K562 (cell line): Measurements from ENCODE around the gene ARHGAP26. TPM values are rescaled to one million over a fixed set of nuclear protein-coding genes. Genes with fewer than 3 reads are reported as not detected.

Source experiments
- CREB1 ChIP-seq, 2 experiments: sonication (generic) in 1 of 2; formaldehyde crosslinking in 1 of 2; IDR thresholded peaks; 2 replicates each; pipeline versions ENCODE4 v1.6.1 to v1.8.0; 2012 to 2022; ENCODE audit warnings: inconsistent platforms in 1 of 2, mild to moderate bottlenecking in 1 of 2, missing genetic modification reagents in 1 of 2, moderate library complexity in 1 of 2
- CTBP1 ChIP-seq: fragments of 450-650 bp; IDR thresholded peaks from 2 replicates; pipeline ENCODE4 v1.6.1; 2016; ENCODE audit warnings: borderline replicate concordance
- GTF2E2 ChIP-seq: fragments of 200-800 bp; sonication (Bioruptor generic); IDR thresholded peaks from 2 replicates; pipeline ENCODE4 v1.6.1; 2016; ENCODE audit warnings: missing genetic modification characterization, missing compliant biosample characterization
- GTF2F1 ChIP-seq: IDR thresholded peaks from 2 replicates; pipeline ENCODE4 v1.6.1; 2011; ENCODE audit warnings: low read depth, low read length, improper control_type of control experiment
- HDAC6 ChIP-seq: IDR thresholded peaks from 2 replicates; pipeline ENCODE4 v1.6.1; 2012; ENCODE audit warnings: low read depth, mild to moderate bottlenecking, control low read depth, inconsistent platforms, low read length, moderate library complexity
- ILF3 ChIP-seq: fragments of 450-650 bp; IDR thresholded peaks from 2 replicates; pipeline ENCODE4 v1.6.1; 2018; ENCODE audit warnings: antibody characterized with exemption, mild to moderate bottlenecking, moderate library complexity, borderline replicate concordance
- KLF6 ChIP-seq: fragments of 250-450 bp; sonication (Bioruptor Pico); IDR thresholded peaks from 2 replicates; pipeline ENCODE4 v1.4.0; 2020; ENCODE audit warnings: mild to moderate bottlenecking, moderate library complexity, borderline replicate concordance
- MCM5 ChIP-seq: fragments of 450-650 bp; IDR thresholded peaks from 2 replicates; pipeline ENCODE4 v1.6.1; 2016; ENCODE audit warnings: low read depth
- NR4A1 ChIP-seq, 2 experiments: fragments of 250-450 bp in 1 of 2; fragments of 450-650 bp in 1 of 2; sonication (Bioruptor Pico) in 1 of 2; IDR thresholded peaks; 2 replicates each; pipeline versions ENCODE4 v1.4.0 to v1.6.1; 2016 to 2020; ENCODE audit warnings: mild to moderate bottlenecking in 2 of 2, missing compliant biosample characterization in 1 of 2, missing genetic modification characterization in 1 of 2, moderate library complexity in 1 of 2
- POLR2G ChIP-seq: fragments of 200-400 bp; formaldehyde crosslinking; IDR thresholded peaks from 2 replicates; pipeline ENCODE4 v1.6.1; 2017; ENCODE audit warnings: low read depth, mild to moderate bottlenecking, antibody characterized with exemption, low read length, moderate library complexity
- PPARD ChIP-seq: fragments of 250-450 bp; sonication (Bioruptor Pico); IDR thresholded peaks from 2 replicates; pipeline ENCODE4 v1.8.0; 2022; ENCODE audit warnings: inconsistent platforms, mild to moderate bottlenecking, moderate library complexity
- SIX5 ChIP-seq, 2 experiments: IDR thresholded peaks; 2 replicates each; pipeline ENCODE4 v1.6.1; 2011; ENCODE audit warnings: low read length in 2 of 2, borderline replicate concordance in 1 of 2, low read depth in 1 of 2, mild to moderate bottlenecking in 1 of 2, moderate library complexity in 1 of 2; ENCODE audit not compliant: insufficient read depth in 1 of 2
- SMC3 ChIP-seq: conservative IDR thresholded peaks from 2 replicates; pipeline ENCODE4 v1.6.1; 2011; ENCODE audit warnings: low read depth, low read length, improper control_type of control experiment; ENCODE audit not compliant: insufficient read depth
- TBL1XR1 ChIP-seq, 2 experiments: IDR thresholded peaks; 2 replicates each; pipeline ENCODE4 v1.6.1; 2012; ENCODE audit warnings: improper control_type of control experiment in 2 of 2, low read length in 2 of 2, mild to moderate bottlenecking in 1 of 2
- TCF3 ChIP-seq: sonication (generic); formaldehyde crosslinking; IDR thresholded peaks from 2 replicates; pipeline ENCODE4 v1.4.0; 2020; ENCODE audit warnings: mild to moderate bottlenecking, missing genetic modification reagents
- TOE1 ChIP-seq, 2 experiments: fragments of 450-650 bp in 1 of 2; sonication (generic) in 1 of 2; formaldehyde crosslinking in 1 of 2; IDR thresholded peaks; 2 replicates each; pipeline versions ENCODE4 v1.7.1 to v1.8.0; 2016 to 2022; ENCODE audit warnings: borderline replicate concordance in 2 of 2, mild to moderate bottlenecking in 2 of 2, antibody characterized with exemption in 1 of 2, inconsistent platforms in 1 of 2, low read depth in 1 of 2, missing genetic modification reagents in 1 of 2, moderate library complexity in 1 of 2
- ZNF239 ChIP-seq: fragments of 250-450 bp; sonication (Bioruptor Pico); IDR thresholded peaks from 2 replicates; pipeline ENCODE4 v1.4.0; 2020; ENCODE audit warnings: mild to moderate bottlenecking
- ZNF436 ChIP-seq: fragments of 250-450, 450-650 bp; sonication (Bioruptor Pico); formaldehyde crosslinking; IDR thresholded peaks from 2 replicates; pipeline ENCODE4 v1.7.0; 2020; ENCODE audit warnings: mild to moderate bottlenecking
- ZNF79 ChIP-seq: fragments of 250-450 bp; sonication (Bioruptor Pico); IDR thresholded peaks from 2 replicates; pipeline ENCODE4 v1.4.0; 2020; ENCODE audit warnings: low read depth, mild to moderate bottlenecking, moderate library complexity
- ZSCAN29 ChIP-seq: fragments of 450-650 bp; IDR thresholded peaks from 2 replicates; pipeline ENCODE4 v1.6.1; 2017
- polyA plus RNA-seq, 8 experiments: library from polyadenylated mRNA; depleted of rRNA in 4 of 8; stranded (reverse) in 5 of 8; unstranded in 3 of 8; fragments of >200 nt; fragmentation: Nextera tagmentation in 2 of 8; fragmentation: Illumina TruSeq in 1 of 8; extraction: Ambion mirVana in 2 of 8; extraction: Trizol in 1 of 8; gene quantifications; 2 replicates each; pipeline versions ENCODE4 v1.2.1 to v1.2.3, GENCODE V29; 2011 to 2014; ENCODE audit warnings: inconsistent platforms in 1 of 8, missing spikeins in 1 of 8
- total RNA-seq, 7 experiments: library from RNA; depleted of rRNA in 6 of 7; stranded (reverse); fragments of >200 nt in 6 of 7; fragmentation: Illumina TruSeq in 2 of 7; extraction: Trizol in 2 of 7; gene quantifications; 2 replicates each; pipeline versions ENCODE4 v1.2.1 to v1.2.3, GENCODE V29; 2011 to 2021; ENCODE audit warnings: low replicate concordance in 1 of 7
- TF ChIP-seq, protein P1 (sequence below): fragments of 200-400 bp; formaldehyde crosslinking; IDR thresholded peaks from 2 replicates; pipeline ENCODE4 v1.6.1; 2017; ENCODE audit warnings: mild to moderate bottlenecking, low read depth, low read length, moderate library complexity
- TF ChIP-seq, protein P2 (sequence below): sonication (generic); formaldehyde crosslinking; IDR thresholded peaks from 2 replicates; pipeline ENCODE4 v1.8.1; 2023; ENCODE audit warnings: mild to moderate bottlenecking, missing genetic modification reagents
- TF ChIP-seq, protein P3 (sequence below): sonication (generic); formaldehyde crosslinking; IDR thresholded peaks from 2 replicates; pipeline ENCODE4 v1.8.1; 2023; ENCODE audit warnings: mild to moderate bottlenecking, missing genetic modification reagents

Gene ARHGAP26
- total and polyA plus RNA-seq, 9 of the 15 experiments (the other 6 are each of a cell fraction or from before 2014, with no cell fraction given), result 0.13 to 1.1 (median 0.55) TPM

DNA sequence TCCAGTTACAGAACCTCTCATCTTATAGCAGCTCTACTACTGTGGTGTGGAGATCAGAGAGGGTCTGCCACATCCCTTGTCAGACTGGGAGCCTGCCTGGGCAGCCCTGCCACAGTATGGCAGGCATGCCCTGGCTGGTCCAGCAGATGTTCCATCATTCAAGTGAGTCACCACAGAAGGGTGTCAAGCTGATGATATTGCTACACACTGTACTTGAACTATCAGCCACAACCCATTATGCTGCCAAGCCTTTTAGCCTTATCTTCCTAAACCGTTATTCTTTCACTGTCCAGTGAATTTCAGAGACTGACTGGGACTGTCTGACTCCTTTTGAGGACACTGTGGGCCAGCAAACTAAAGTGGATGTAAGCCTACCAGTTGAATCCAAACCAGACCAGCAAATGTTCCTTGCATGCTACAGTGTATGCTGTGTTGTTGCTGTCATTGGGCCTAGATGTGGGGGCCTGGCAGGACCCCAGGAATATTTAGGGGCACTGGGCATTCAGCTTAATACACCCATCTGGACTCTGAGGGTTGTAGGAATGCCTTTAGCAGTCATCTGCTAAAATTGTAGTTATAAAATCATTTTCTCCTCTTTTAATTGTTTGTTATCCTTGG lies 430.7 kb downstream of the ARHGAP26 start (continued):
- TF ChIP-seq, protein P1, sequence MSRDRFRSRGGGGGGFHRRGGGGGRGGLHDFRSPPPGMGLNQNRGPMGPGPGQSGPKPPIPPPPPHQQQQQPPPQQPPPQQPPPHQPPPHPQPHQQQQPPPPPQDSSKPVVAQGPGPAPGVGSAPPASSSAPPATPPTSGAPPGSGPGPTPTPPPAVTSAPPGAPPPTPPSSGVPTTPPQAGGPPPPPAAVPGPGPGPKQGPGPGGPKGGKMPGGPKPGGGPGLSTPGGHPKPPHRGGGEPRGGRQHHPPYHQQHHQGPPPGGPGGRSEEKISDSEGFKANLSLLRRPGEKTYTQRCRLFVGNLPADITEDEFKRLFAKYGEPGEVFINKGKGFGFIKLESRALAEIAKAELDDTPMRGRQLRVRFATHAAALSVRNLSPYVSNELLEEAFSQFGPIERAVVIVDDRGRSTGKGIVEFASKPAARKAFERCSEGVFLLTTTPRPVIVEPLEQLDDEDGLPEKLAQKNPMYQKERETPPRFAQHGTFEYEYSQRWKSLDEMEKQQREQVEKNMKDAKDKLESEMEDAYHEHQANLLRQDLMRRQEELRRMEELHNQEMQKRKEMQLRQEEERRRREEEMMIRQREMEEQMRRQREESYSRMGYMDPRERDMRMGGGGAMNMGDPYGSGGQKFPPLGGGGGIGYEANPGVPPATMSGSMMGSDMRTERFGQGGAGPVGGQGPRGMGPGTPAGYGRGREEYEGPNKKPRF, result no peak
- peak; percentile 59; the same call in 1 of the 2 replicates for TF ChIP-seq GTF2E2 (tag)
- TF ChIP-seq ZNF239, result no peak
- TF ChIP-seq ZNF79 (CRISPR knock-in tag), result no peak
- no peak for TF ChIP-seq ILF3
- TF ChIP-seq TCF3 (CRISPR knock-in tag), result peak; percentile 89
- TF ChIP-seq GTF2F1, result no peak
- no peak for TF ChIP-seq TOE1 (IDR thresholded peaks at IDR 0.05; ENCODE audit: borderline replicate concordance)
- no peak for TF ChIP-seq TOE1 (CRISPR knock-in tag; IDR thresholded peaks at IDR 0.05; ENCODE audit: borderline replicate concordance, low read depth)
- TF ChIP-seq SIX5 (IDR thresholded peaks at IDR 0.05; ENCODE audit: borderline replicate concordance in 1 of 2, insufficient read depth in 1 of 2, low read depth in 1 of 2, low read length in 2 of 2), result no peak
- peak; percentile 67 for TF ChIP-seq CTBP1
- TF ChIP-seq ZSCAN29, result no peak
- TF ChIP-seq CREB1 (IDR thresholded peaks at IDR 0.05), result peak; percentile 49; the same call in 1 of the 2 replicates
- no peak for TF ChIP-seq CREB1 (CRISPR knock-in tag; IDR thresholded peaks at IDR 0.05)
- no peak for TF ChIP-seq SMC3
- TF ChIP-seq HDAC6, result no peak
- no peak for TF ChIP-seq PPARD (CRISPR knock-in tag)
- no peak for TF ChIP-seq MCM5
- TF ChIP-seq KLF6 (CRISPR knock-in tag), result no peak
- TF ChIP-seq, protein P2, sequence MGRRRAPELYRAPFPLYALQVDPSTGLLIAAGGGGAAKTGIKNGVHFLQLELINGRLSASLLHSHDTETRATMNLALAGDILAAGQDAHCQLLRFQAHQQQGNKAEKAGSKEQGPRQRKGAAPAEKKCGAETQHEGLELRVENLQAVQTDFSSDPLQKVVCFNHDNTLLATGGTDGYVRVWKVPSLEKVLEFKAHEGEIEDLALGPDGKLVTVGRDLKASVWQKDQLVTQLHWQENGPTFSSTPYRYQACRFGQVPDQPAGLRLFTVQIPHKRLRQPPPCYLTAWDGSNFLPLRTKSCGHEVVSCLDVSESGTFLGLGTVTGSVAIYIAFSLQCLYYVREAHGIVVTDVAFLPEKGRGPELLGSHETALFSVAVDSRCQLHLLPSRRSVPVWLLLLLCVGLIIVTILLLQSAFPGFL (CRISPR knock-in tag), result no peak
- TF ChIP-seq POLR2G, result no peak
- TF ChIP-seq ZNF436 (CRISPR knock-in tag), result no peak
- TF ChIP-seq TBL1XR1 (IDR thresholded peaks at IDR 0.05; ENCODE audit: low read length in 2 of 2), result no peak
- TF ChIP-seq, protein P3, sequence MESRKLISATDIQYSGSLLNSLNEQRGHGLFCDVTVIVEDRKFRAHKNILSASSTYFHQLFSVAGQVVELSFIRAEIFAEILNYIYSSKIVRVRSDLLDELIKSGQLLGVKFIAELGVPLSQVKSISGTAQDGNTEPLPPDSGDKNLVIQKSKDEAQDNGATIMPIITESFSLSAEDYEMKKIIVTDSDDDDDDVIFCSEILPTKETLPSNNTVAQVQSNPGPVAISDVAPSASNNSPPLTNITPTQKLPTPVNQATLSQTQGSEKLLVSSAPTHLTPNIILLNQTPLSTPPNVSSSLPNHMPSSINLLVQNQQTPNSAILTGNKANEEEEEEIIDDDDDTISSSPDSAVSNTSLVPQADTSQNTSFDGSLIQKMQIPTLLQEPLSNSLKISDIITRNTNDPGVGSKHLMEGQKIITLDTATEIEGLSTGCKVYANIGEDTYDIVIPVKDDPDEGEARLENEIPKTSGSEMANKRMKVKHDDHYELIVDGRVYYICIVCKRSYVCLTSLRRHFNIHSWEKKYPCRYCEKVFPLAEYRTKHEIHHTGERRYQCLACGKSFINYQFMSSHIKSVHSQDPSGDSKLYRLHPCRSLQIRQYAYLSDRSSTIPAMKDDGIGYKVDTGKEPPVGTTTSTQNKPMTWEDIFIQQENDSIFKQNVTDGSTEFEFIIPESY (CRISPR knock-in tag), result no peak
- TF ChIP-seq NR4A1 (CRISPR knock-in tag; IDR thresholded peaks at IDR 0.05), result no peak
- no peak for TF ChIP-seq NR4A1 (tag; IDR thresholded peaks at IDR 0.05)
